D721Med (cell line): ENCODE results near the gene TGFBR2.

Experiments
- DNase-seq: peaks from one replicate; pipeline ENCODE4 v3.0.0; 2011; ENCODE audit warnings: low spot score; ENCODE audit not compliant: insufficient read length
- FAIRE-seq: peaks from 2 replicates; lab custom pipeline; 2011; peaks lifted over from hg19 to GRCh38; lab: Jason Lieb, UNC
- TF ChIP-seq, protein P1 (sequence below): IDR thresholded peaks from 2 replicates; pipeline ENCODE4 v1.5.1; 2012; ENCODE audit warnings: mild to moderate bottlenecking, control low read depth; ENCODE audit not compliant: insufficient read depth; ENCODE audit errors: missing control alignments

TGFBR2 gene

DNA sequence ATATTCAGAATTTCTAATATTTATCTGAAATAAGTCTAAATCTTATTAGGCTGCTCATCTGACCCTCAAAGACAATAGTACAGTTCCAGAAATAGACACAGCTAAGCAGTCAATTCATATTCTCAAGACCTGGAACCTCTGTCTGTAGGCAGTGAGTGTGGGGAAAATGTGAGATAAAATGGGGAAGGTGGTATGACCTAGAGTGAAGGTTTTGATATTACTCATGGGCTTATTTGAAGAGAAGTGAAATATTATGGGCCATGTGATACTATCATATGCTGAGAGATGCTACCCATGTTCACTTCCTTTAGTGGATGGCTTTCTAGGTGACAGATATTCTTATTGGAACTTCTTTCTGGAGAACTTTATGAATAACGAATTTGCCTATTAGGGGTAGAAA, 33.5 kb downstream of the TGFBR2 start:
- TF ChIP-seq, protein P1, sequence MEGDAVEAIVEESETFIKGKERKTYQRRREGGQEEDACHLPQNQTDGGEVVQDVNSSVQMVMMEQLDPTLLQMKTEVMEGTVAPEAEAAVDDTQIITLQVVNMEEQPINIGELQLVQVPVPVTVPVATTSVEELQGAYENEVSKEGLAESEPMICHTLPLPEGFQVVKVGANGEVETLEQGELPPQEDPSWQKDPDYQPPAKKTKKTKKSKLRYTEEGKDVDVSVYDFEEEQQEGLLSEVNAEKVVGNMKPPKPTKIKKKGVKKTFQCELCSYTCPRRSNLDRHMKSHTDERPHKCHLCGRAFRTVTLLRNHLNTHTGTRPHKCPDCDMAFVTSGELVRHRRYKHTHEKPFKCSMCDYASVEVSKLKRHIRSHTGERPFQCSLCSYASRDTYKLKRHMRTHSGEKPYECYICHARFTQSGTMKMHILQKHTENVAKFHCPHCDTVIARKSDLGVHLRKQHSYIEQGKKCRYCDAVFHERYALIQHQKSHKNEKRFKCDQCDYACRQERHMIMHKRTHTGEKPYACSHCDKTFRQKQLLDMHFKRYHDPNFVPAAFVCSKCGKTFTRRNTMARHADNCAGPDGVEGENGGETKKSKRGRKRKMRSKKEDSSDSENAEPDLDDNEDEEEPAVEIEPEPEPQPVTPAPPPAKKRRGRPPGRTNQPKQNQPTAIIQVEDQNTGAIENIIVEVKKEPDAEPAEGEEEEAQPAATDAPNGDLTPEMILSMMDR = no peak
- FAIRE-seq = no peak
- no peak for DNase-seq

DNA sequence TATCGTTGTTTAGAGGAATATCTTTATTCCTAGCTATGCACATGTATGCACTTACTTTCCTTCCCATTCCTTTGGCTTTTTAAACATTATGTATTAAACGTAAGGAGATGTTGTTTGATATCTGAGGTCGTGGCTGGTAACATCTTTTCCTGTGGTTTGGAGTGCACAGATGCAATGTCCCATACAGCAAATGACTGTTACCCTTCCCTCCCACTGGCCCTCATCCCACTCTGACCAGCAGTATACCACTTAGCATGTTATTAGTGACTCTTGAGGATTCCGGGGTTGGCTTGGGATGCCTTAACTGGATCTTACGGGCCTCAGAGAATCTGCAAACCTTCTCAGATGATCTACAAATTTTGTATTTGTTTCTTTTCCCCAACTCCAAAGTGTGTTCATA, 34.5 kb downstream of the TGFBR2 start:
- no peak for FAIRE-seq
- TF ChIP-seq, protein P1 = no peak
- no peak for DNase-seq

DNA sequence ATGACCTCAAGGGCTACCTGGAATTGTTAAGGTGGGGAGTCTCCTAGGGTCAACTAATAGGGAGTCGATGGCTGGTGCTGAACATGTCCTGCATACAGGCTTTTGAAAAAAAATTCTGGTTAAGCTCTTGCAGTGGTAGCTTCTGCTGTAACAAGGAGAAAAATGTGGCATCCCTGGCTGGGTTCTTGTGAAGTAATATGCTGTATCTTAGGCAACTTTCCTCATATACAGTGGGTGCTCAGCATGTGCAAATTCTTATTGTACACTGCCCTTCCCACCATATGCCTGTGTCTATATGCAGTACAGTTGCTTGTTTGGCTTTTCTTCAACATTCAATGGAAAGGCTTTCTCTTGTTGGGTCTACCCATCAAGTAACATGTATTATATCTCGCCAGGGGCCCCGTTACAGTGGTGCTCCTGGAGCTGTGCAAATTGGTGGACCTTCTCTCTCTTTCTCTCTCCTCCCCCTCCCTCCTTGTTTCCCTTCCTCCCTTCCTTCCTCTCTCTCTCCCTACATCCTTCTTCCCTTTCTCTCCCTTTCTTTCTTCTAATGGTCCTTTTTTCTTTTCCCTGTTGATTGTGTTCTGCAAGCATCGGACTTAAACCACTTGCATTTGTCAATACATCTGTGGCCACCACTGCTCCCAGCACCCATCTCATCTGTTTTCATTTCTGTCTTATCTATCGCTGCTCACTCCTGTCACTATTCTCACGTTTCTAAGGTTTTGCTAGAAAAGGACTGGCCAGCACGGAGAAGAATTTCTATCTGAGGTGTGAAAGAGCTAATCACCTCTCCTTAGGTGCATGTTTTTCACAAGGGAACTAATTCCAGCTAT, 35.2 kb downstream of the TGFBR2 start:
- FAIRE-seq (no peak), DNase-seq (no peak)
- TF ChIP-seq, protein P1 = no peak

DNA sequence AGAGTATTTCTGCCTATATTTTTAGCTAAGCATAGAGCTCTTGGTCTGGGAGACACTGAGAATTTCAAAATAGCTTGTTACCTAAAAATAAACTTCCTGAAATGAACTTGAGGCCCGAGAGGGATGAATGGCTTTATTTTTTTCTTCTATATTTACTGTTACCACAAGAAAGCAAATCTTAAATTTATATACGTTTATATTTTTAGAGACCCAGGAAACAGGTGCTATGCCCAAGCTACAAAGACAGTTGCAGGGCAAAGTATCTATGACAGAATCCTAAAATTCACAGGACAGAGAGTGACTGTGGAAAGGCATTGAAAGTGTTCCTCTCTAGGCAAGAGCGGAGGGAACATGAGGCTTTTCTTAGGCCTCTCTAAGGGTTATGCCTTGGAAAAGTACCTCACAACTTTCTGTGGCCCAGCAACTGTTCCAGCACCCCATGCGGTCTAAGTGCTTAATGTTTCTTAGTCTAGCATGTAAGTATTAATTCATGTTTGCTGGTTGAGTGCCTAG, 36.5 kb downstream of the TGFBR2 start:
- TF ChIP-seq, protein P1 = no peak
- no peak for DNase-seq
- no peak for FAIRE-seq

DNA sequence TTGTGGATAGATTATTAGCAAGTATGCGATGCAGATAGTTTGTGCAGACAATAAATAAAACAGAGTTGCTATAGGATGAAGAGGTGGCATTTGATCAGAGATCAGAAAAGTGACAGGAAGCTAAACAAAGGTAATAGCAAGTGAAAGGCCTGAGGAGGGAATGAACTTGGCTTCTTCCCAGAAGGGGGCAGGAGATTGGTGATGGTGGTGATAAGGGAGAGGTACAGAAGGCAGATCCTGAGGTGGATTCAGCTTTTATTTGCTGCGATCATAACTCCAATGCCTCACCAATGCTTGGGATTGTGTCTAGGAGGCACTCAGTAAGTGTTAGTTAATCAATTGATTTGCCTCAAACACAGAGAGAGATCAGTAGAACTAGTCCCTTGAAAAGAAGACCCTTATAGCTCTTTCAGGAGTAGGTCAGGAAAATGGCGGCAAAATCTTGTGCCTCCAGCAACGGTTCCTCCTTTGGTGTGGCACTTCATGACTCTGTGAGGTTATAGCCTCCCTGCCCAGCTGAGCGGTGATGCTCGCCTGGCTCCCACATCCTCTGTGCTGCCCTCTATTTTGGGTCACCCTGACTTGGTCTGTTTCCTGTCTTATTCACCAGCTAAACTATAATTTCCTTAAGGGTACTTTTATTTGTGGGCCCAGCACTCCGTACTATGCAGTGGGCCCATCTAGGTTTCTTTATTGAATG, 37.5 kb downstream of the TGFBR2 start:
- DNase-seq = no peak
- no peak for FAIRE-seq

DNA sequence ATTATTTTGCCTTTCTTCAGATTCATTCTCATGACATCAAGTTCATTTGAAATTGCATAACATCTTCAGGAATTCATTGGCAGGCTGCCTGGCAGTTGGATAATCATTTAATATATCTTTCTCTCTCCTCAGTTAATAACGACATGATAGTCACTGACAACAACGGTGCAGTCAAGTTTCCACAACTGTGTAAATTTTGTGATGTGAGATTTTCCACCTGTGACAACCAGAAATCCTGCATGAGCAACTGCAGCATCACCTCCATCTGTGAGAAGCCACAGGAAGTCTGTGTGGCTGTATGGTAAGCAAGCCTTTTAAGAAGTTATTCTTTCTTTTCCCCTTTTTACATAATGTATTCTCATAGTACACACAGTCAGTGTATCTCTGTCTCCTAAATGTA, 38.2 kb downstream of the TGFBR2 start:
- TF ChIP-seq, protein P1 = no peak
- FAIRE-seq (no peak), DNase-seq (no peak)

More for the DNA sequence above, 37.5 kb downstream of the TGFBR2 start:
- TF ChIP-seq, protein P1 = no peak
